ENCODE measurements around the gene PCDH11X.
"Not testable (repeated sequence)": the region's sequence is repeated elsewhere in the genome, so short reads cannot be mapped to it uniquely, and the experiment has no call there.

PCDH11X gene, protein sequence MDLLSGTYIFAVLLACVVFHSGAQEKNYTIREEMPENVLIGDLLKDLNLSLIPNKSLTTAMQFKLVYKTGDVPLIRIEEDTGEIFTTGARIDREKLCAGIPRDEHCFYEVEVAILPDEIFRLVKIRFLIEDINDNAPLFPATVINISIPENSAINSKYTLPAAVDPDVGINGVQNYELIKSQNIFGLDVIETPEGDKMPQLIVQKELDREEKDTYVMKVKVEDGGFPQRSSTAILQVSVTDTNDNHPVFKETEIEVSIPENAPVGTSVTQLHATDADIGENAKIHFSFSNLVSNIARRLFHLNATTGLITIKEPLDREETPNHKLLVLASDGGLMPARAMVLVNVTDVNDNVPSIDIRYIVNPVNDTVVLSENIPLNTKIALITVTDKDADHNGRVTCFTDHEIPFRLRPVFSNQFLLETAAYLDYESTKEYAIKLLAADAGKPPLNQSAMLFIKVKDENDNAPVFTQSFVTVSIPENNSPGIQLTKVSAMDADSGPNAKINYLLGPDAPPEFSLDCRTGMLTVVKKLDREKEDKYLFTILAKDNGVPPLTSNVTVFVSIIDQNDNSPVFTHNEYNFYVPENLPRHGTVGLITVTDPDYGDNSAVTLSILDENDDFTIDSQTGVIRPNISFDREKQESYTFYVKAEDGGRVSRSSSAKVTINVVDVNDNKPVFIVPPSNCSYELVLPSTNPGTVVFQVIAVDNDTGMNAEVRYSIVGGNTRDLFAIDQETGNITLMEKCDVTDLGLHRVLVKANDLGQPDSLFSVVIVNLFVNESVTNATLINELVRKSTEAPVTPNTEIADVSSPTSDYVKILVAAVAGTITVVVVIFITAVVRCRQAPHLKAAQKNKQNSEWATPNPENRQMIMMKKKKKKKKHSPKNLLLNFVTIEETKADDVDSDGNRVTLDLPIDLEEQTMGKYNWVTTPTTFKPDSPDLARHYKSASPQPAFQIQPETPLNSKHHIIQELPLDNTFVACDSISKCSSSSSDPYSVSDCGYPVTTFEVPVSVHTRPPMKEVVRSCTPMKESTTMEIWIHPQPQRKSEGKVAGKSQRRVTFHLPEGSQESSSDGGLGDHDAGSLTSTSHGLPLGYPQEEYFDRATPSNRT (N-terminal part only)

DNA sequence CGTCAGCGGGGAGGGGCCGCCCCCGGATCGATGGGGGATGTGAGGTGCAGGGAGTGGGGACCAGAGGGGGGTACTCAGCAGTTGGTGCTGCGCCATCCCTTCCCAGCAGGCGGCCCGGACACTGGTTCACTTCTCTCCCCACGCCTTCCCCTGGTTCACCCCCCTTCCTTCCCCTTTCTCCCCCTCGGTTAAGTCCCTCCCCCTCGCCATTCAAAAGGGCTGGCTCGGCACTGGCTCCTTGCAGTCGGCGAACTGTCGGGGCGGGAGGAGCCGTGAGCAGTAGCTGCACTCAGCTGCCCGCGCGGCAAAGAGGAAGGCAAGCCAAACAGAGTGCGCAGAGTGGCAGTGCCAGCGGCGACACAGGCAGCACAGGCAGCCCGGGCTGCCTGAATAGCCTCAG is at the start of gene PCDH11X:
TSS of gene PCDH11X (plus strand) at position 241 of the 400 bp plus-strand sequence. CDS start 56,130 bp downstream, outside the sequence.
- not testable (repeated sequence) for DNase-seq (ENCODE audit: low read depth in 2 of 2, low spot score in 1 of 2)

DNA sequence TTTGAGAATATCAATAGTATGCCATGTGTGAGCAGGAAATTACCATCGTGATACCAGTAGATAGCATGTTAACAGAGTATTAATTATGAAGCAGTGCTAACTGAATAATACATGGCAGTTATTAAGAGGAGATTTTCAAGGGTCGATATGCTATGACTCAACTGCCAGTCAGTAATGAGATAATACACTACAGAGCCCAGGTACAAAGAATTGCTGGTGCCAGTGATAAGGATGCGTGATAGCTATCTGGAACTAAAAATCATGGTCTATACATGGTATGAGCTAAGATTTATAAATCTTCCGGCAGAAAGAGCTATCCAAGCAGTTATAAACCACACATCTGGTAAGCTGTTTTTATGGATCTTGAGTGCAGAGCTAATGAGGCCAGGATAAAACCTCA is 31.7 kb upstream of the PCDH11X start:
- DNase-seq (ENCODE audit: low read depth in 2 of 2, low spot score in 1 of 2) = not testable (repeated sequence)

DNA sequence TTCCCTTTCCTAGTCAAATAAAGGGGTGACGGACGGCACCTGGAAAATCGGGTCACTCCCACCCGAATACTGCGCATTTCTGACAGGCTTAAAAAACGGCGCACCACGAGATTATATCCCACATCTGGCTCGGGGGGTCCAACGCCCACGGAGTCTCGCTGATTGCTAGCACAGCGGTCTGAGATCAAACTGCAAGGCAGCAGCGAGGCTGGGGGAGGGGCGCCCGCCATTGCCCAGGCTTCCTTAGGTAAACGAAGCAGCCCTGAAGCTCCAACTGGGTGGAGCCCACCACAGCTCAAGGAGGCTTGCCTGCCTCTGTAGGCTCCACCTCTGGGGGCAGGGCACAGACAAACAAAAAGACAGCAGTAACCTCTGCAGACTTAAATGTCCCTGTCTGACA is 26.2 kb upstream of the PCDH11X start:
- not testable (repeated sequence) for DNase-seq (ENCODE audit: low read depth in 2 of 2, low spot score in 1 of 2)

DNA sequence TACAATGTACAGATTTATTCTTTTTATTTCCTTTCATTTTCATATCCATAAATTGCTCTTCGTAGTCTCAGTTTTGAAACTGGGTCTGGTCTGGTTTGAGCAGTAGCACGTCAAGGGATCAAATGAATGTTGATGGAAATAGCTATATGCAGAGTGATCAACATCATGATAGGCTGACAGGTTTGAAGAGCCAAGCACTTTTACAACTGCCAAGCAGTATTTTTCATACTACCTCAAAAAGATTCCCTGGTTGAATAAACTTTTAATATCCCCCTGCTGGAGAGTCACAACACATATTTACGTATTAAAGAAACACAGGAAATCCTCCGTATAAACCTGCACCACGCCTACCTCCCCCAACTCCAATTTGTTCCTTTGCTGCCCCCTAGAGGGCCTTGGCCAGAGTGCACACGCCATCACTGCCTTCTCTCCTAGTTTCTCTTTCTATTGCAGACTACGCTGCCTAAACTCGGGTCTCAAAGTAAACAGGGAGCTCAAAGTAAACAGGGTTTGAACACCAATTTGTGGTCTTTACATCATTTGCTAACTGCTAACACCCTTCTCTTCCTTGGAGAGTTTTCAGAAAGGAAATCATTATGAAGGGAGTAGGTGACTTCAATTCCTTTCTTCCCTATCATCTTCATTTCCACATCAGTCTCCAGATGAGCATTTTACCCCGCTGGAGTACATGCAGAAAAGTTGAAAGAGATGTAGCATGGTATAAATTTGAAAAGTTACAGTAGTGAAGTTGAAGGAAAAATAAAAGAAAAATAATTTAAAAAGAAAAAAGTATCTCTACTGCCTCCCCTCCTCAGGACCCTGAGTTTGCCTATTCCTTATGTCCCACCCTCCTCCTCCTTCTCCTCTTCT is 8.3 kb upstream of the PCDH11X start:
- not testable (repeated sequence) for DNase-seq (ENCODE audit: low read depth in 2 of 2, low spot score in 1 of 2)

DNA sequence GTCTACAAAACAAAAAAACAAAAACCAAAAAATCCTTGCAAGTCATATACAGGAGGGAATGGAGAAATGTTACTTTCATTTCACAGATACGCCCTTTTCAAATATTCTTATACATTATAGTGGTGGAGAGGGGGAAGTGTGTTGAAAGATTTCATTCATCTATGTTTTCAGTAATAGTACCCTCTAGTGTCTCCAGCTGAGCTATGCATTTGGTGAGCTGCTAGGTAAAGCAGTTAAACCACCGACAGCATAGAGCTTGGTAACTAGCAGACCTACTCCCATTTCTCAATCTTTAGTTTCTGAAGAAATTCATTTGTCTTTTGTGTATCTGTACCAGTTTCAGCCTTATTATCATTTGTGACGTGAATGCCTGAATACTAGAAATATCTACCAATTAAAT is 5.2 kb upstream of the PCDH11X start:
- not testable (repeated sequence) for DNase-seq (ENCODE audit: low read depth in 2 of 2, low spot score in 1 of 2)

DNA sequence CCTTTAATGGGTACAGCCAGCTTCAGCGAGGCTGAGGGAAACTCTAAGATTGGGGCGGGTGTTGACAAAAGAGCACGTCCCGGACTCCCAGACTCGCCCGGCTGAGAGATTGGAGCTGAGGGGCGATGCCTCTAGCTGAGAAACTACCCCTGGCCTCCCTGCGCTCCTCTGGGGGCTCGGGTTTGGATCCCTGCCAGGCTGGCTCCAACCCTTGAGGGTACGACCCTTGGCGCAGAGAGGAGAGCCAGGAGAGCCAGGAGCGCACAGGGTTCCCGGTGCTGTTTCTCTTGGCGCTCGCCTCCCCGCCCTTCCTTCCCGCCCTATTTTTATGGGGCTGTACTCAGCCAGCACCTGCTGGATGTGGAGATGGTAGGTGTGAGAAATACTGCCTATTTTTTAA is 833 bp downstream of the PCDH11X start:
- DNase-seq (ENCODE audit: low read depth in 2 of 2, low spot score in 1 of 2) = not testable (repeated sequence)

DNA sequence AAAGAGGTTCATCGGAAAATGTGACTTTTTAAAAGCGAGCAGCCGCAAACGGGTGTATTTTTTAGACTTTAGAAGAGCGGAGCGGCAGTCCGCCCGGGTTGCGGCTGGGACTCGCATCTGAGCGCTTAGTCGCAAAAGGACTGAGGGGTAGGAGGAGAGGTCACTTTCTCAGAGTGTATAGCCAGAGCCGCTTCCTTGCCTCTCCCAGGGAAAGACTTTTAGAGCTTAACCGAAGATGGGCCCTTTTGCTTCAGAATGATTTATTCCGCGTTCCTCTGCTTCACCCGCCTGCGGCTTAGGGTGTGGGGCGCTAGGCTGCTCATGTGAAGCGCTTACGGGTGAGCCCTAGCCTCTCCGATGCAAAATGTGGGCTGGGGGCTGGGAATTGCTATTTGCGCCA is 1.5 kb downstream of the PCDH11X start:
- DNase-seq (ENCODE audit: low read depth in 2 of 2, low spot score in 1 of 2) = not testable (repeated sequence)

DNA sequence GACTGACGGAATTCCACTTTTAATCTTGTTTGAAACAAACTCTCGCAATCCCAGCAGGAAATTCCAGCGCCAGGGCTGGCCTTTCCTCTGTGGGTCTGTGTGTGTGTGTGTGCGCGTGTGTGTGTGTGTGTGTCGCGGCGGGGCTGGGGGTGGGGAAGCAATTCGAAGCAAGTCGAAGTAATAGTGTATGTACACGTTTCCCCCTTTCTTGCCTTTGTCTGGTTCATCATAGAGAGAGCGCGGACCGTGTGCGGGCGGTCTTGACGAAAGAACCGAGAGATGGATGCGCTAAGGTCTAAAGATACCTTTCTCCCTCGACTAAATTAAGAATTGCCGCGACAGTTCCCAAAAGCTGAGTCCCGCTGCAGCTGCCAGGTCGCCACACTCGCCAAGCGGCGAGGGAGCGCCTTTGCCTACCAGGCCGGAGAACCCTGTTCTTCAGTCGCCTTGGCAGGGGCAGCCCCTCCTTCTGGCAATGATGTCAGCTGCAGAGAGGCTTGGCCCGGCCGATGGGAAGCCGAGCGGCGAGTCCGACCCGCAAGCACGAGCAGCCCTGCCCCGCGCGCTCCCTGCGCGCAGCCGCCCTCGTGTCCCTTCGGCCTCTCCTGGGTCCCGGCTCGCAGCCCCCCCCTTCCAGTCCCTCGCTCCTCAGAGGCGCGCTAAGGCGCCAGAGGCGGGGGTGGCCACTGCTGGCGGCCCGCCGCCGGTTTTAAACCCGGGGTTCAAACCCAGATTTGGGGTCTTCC is 2.6 kb downstream of the PCDH11X start:
- DNase-seq (ENCODE audit: low read depth in 2 of 2, low spot score in 1 of 2) = not testable (repeated sequence)

DNA sequence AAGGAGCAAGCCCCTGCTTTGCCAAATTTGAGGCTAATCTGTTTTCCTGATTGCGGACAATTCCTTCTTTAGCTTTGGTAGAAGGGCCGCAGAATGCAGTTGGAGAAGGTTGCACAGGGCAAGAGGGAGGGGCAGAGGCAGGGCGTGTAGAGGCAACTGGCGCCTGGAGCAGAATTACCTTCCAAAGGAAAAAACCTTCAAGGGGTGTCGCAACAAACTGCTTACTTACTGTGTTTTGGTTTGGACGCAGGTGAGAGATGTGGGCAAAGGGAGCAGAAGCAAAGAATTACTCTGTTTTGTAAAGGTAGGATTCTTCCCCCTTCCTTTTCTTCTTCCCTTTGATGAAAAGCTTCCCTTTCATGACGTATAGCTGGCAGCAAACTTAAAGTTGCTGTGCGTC is 3.6 kb downstream of the PCDH11X start:
- DNase-seq (ENCODE audit: low read depth in 2 of 2, low spot score in 1 of 2) = not testable (repeated sequence)

DNA sequence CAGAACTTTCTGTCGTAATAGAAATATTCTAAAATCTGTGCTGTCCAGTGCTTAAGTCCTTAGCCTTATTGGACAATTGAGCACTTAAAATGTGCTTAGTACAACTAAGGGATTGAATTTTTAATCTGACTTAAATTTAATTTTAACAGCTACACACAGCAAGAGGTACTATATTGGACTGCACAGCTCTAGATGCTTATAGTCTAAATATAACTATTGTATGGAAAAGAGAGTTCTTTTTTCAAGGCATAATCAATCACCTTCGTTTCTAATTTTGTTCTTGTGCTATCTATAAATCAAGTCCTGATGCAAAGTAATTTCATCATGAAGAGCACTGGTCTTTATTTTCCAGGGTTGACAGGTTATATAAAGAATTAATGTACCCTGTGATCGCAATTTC is 38.4 kb downstream of the PCDH11X start:
- not testable (repeated sequence) for DNase-seq (ENCODE audit: low read depth in 2 of 2, low spot score in 1 of 2)

DNA sequence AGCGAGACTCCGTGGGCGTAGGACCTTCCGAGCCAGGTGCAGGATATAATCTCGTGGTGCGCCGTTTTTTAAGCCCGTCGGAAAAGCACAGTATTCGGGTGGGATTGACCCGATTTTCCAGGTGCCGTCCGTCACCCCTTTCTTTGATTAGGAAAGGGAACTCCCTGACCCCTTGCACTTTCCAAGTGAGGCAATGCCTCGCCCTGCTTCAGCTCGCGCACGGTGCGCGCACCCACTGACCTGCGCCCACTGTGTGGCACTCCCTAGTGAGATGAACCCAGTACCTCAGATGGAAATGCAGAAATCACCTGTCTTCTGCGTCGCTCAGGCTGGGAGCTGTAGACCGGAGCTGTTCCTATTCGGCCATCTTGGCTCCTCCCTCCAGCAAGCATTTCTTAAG is 46.1 kb downstream of the PCDH11X start:
- DNase-seq (ENCODE audit: low read depth in 2 of 2, low spot score in 1 of 2) = not testable (repeated sequence)
